HG03103 (cell line): Measurements from ENCODE around the gene NOL4L.

Experiments
- ATAC-seq: cut with Tn5 transposase; IDR thresholded peaks from one replicate; pipeline ENCODE4 v1.9.1; 2021; ENCODE audit warnings: low read depth; ENCODE audit not compliant: unreplicated experiment

The NOL4L gene

DNA sequence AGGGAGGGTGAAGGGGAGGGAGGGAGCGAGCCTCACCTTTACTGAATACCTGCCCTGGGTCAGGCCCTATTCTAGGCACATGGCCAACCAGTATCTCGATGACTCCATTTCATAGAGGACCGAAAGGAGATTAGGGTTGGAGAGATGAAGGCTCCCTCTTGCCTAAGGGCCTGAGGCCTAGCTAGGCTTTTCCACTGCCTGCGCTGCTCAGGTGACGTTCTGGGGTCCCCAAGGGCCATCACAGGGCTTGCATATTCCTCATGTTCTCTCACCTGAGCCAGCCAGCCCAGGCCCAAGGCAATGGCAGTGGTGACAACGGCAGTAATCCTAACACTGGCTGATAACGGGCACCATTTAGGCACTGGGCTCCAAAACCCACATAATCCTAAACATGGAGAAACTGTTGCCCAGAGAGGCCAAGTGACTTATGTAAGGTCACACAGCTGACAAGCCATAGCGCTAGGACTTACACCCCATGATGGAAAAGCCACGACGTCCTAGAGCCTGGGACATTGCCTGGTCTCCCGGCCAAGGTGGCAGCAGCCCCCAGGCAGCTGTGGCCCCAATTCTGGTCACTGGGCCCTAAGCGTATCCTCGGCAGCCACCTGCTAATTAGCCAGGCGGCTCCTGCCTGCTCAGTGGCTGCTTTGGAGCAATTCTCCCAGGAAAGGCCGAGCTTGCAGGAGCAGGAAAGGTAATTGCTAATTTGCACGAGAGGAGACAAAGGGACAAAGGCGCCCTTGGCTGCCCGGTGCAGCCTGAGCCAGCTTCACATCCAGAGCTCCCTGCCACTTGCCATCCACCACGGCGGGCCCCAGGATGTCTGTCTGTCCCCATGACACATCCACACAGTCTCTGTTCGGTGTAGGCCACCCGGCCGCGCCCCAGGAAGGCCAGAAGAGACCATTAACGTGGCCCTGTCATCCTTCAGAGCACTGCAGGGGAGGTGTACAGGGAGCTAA lies 21.5 kb downstream of the NOL4L start:
- no peak for ATAC-seq

- ATAC-seq, result no peak
Measured at GRCh38 chr20:32562495-32562911, 22.6 kb downstream of the NOL4L start.

DNA sequence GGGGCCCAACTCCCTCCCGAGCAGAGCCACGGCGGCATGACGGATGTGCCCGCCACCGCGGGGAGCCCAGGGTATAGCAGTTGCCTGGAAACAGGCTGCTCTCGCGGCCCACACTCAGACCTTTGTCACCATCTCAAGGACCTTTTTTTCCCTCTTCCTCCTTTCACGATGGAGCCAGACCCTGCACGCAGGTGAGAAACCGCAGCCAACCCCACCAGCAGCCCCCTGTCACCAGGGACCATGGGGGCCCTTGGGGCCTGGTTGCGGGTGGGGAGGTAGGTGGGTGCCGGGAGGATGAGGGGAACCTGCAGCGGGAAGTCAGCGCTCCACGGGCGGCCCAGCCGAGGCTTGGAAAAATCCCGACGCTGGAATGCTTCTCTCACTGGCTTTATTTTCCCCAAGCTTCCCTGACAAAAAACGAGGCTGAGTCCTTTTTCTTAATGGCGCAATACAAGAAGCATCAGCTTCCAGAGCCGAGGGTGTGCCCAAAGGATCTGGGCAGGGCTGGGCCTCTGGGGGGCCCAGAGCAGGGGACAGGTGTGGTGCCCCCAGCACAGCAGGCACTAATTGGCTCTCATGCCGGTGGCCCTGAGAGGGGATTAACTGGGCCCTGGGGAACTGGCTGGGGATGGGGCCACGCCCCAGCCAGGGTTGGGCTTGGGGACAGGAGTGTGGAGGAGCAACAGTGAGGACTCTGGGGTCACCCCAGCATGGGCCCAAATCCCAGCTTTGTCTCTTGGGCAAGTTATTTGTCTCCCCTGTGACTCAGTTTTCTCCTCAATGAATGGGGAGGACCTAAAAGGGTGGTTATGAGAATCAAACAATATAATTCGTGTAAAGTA lies 23.9 kb downstream of the NOL4L start:
- no peak for ATAC-seq

GRCh38 chr20:32560482-32560988 lies 24.6 kb downstream of the NOL4L start:
- ATAC-seq, result no peak

DNA sequence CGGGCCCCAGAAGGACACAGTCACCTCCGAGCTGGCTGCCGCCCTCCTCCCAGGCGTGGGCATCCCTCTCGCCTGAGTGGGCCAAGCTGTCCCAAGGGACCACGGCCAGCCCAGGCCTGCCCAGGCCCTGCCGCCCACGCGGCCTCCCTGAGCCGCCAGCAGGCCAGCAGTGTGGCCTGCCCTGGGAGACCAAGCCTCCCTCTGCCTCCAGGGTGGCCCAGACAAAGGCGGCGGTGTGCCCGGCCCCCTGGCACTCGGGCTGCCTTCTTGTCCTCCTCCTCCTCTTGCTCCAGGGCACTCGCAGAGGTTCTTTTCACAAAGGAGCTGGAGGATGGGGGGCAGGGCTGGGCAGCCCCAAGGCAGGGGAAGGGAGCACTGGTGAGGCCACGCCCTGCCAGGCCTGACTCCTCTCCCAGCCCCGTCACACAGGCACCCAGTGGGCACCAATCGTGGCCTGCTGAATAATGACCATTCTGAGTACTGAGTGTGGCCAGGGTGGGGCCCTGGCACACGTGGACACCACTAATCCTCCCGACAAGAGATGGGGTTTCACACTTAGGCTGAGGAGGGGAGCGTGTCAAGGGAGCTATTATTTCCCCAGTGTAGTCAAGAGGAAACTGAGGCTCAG lies 25.3 kb downstream of the NOL4L start:
- no peak for ATAC-seq

DNA sequence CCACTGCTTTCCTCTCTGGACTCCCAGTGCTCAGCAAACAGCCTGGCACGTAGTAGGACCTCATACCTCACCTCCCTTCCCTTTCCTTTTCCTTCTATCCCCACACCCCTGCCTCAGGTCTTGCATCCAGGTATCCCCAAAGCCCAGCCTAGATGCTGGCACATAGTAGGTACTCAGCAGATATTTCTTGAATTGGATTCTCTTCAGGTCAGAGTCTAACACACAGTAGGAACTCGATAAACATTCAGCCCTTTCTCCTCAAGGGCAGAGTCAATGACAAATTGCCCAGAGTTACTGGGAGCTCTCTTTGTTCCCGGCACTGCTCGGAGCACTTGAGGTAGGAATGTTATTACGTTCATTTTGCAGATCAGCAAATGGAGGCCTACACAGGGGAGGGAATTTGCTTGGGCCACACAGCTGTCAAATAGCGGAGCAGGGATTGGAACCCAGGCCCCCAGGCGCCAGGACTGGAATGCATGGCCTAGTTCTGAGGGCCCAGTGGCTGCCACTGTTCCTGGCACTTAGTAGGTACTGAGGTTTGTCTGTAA lies 25.9 kb downstream of the NOL4L start:
- ATAC-seq, result no peak

DNA sequence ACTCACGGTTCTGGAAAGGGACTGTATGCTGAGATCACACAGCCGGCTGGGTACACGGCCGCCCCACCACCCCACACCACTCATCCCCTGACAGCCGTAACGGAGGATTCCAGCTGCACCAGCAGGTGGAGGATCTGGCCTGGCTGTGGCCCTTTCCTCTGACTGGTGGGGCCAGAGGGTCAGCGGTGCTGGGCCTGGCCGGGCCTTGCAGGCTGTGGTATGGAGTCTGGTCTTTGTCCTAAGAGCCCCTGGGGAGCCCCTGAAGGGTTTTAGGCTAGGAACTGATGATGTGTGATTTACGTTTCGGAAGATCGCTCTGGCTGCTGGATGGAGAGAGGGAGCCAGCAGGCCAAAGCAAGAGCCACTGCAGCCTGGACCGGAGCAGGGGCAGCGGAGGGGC lies 26.6 kb downstream of the NOL4L start:
- ATAC-seq, result no peak

DNA sequence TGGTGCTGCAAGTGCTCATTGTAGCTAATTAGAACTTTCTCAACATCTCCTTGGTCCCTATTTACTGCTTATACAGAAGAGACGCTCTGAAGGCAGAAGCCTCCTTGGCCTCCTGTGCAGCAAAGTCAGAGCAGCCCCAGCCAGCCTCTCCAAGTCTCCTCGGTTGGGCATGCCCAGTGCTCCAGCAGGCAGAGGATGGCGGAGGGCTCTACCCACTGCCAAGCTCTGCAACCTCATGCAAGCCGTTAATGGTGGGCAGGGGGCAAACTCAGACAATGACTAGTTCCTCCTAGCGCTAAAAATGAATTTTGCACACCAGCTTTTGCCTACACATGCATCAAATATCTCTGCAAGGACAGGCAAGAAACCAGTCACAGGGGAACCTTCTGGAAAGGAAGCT lies 27.8 kb downstream of the NOL4L start:
- ATAC-seq, result no peak

DNA sequence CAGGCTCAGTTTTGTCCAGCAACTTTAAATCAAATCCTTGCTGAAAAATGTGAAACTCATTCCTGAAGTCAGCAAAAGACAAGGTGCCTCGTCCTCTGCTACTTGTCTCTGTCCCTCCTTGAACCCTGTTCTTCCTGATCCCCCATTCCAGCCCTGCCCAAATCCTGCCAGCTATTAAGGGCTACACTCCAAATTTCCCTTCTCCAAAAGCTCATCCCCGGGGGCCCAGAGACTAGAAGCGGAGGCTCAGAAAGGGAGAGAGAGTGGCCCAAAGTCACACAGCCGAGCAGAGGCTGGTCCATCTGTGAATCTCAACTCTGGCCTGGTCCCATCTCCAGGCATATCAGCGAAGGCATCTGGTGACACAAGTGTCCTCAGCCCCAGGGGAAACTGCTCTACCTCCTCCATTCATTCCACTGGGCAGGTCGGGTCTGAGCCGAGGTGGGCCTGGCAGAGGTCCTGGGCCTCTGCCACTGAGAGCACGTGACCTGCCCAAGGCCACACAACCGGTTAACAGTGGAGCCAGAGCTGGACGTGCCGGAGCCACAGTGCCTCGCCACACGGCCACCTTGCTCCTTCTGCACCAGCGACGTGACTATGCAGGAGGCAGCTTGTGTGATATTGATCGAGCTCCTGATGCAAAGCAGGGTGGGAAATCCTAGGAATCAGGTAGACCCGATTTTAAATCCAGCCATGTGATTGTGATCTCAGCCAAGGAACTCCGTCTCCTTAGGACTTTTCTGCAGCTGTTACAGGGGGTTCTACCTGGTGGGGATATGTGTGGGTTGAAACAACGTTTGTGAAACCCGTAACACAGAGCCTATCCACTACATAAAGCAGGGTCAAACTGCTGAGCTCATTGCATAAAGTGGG lies 28.6 kb downstream of the NOL4L start:
- ATAC-seq, result no peak

- no peak for ATAC-seq
Measured at GRCh38 chr20:32555584-32555983, 29.5 kb downstream of the NOL4L start.

- ATAC-seq, result no peak
Measured at GRCh38 chr20:32554965-32555289, 30.2 kb downstream of the NOL4L start.

- no peak for ATAC-seq
Measured at GRCh38 chr20:32553618-32554017, 31.5 kb downstream of the NOL4L start.

- ATAC-seq, result no peak
Measured at GRCh38 chr20:32551693-32552092, 33.4 kb downstream of the NOL4L start.

DNA sequence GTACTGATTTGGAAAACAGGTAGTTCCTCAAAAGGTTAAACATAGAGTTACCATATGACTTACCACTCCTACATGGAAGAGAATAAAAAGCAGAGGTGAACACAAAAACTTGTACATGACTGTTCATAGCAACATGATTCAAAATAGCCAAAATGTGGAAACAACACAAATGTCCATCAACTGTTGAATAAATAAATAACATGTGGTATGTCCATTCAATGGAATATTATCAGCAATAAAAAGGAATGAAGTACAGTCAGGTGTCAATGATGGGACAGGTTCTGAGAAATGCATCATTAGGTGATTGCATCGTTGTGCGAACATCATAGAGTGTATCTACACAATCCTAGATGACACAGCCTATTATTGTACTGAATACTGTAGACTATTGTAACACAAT lies 35.3 kb downstream of the NOL4L start:
- ATAC-seq, result no peak

GRCh38 chr20:32547753-32548034 lies 37.4 kb downstream of the NOL4L start:
- ATAC-seq, result no peak

- ATAC-seq, result no peak
Measured at GRCh38 chr20:32546918-32547752, 38.0 kb downstream of the NOL4L start.

DNA sequence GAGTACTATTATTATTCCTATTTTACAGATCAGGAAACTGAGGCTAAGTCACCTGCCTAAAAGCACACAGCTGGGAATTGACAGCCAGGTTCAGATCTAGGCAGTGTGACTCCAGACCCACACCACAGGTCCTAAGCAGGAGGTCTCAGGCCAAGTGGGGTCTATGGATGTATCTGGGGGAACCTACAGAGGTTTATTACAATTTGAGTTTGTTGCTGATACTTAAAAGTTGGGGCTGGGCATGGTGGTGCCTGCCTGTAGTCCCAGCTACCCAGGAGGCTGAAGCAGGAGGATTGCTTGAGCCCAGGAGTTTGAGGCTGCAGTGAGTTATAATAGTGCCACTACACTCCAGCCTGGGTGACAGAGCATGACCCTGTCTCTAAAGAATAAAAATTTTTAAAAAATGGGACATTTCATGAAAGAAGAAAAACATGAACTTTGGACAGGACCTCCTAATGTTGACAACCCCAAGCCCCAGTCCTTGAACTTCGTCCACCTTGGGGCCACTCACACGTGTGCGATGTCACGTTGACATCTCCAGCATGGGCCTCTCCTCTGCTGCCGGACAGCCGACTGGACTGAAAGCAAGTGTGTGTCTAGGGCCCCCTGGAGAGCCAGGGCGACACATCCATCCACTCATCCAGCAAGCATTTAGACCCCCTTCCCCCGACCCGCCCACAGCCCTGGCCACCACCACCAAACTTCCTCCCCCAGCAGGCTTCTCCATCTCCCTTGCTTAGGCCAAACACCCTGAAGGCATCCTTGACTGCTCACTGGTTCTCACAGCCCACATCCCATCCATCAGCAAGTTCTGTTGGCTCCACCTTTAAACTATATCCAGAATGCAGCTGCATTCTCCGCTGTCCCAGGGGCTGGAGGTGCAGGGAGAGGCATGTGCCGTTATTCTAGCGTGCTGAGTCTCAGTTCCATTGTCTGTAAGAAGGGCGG lies 40.0 kb downstream of the NOL4L start:
- no peak for ATAC-seq

DNA sequence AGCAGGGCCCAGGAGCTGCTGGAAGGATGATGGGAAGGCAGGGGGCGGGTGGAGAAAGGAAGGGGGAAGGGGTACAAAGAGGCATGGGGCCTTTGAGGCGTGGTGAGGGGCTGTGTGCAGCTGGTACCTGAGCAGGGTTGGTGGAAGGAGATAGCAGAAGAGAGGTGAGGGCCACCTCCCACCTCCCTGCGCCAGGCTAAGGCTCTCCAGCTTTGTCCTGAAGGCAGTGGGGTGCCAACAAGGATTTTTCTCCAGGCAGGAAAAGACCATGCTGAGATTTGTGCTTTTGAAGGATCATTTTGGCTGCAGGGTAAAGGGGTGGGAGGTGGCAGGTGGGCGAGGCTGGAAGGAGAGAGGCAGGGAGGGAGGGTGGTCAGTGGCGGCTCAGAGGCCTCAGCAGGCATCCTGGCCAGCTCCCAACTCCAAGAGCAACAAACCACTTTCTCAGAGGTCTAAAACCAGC lies 40.8 kb downstream of the NOL4L start:
- no peak for ATAC-seq
